H9 (cell line): Measurements from ENCODE around the gene CASK. TPM values are rescaled to one million over a fixed set of nuclear protein-coding genes. Genes with fewer than 3 reads are reported as not detected.

Source experiments
- DNase-seq: peaks from one replicate; pipeline ENCODE4 v3.0.0-alpha.2; 2017
- H2AFZ ChIP-seq: one replicate; pipeline ENCODE4 v1.6.1; 2013; ENCODE audit warnings: mild to moderate bottlenecking, low read length, control low read depth, moderate library complexity
- H2AK5ac ChIP-seq: 2 replicates; pipeline ENCODE4 v1.6.1; 2013; ENCODE audit warnings: low read length, control low read depth, mixed read lengths; ENCODE audit not compliant: insufficient read length
- H2BK120ac ChIP-seq: one replicate; pipeline ENCODE4 v1.6.1; 2013; ENCODE audit warnings: low read depth, mild to moderate bottlenecking, low read length, control low read depth, inconsistent platforms; ENCODE audit not compliant: poor library complexity, severe bottlenecking
- H2BK12ac ChIP-seq: 2 replicates; pipeline ENCODE4 v1.6.1; 2013; ENCODE audit warnings: low read length, control low read depth, mixed read lengths, low read depth; ENCODE audit not compliant: insufficient read length
- H2BK15ac ChIP-seq: 2 replicates; pipeline ENCODE4 v1.6.1; 2013; ENCODE audit warnings: low read depth, low read length, control low read depth
- H2BK20ac ChIP-seq: one replicate; pipeline ENCODE4 v1.6.1; 2013; ENCODE audit warnings: low read depth, mild to moderate bottlenecking, low read length, control low read depth, inconsistent platforms; ENCODE audit not compliant: poor library complexity, severe bottlenecking
- H2BK5ac ChIP-seq: 2 replicates; pipeline ENCODE4 v1.6.1; 2013; ENCODE audit warnings: low read length, control low read depth, mixed read lengths; ENCODE audit not compliant: insufficient read length
- H3K14ac ChIP-seq: 2 replicates; pipeline ENCODE4 v1.6.1; 2013; ENCODE audit warnings: low read length, control low read depth; ENCODE audit not compliant: insufficient read depth
- H3K18ac ChIP-seq: 2 replicates; pipeline ENCODE4 v1.6.1; 2013; ENCODE audit warnings: low read depth, mild to moderate bottlenecking, mixed read lengths, low read length, control low read depth; ENCODE audit not compliant: insufficient read length
- H3K23ac ChIP-seq: 2 replicates; pipeline ENCODE4 v1.6.1; 2013; ENCODE audit warnings: low read length, control low read depth, mixed read lengths, low read depth; ENCODE audit not compliant: insufficient read length
- H3K23me2 ChIP-seq: 2 replicates; pipeline ENCODE4 v1.6.1; 2013; ENCODE audit warnings: low read depth, mild to moderate bottlenecking, mixed read lengths, low read length, control low read depth; ENCODE audit not compliant: insufficient read length, poor library complexity, severe bottlenecking
- H3K27ac ChIP-seq: 2 replicates; pipeline ENCODE4 v1.5.1; 2013; ENCODE audit warnings: low read length, control low read depth, mixed read lengths, low read depth; ENCODE audit not compliant: insufficient read length
- H3K27me3 ChIP-seq: 2 replicates; pipeline ENCODE4 v1.6.1; 2013; ENCODE audit warnings: low read length, control low read depth, inconsistent platforms; ENCODE audit not compliant: insufficient read depth
- H3K4ac ChIP-seq: 2 replicates; pipeline ENCODE4 v1.6.1; 2013; ENCODE audit warnings: low read depth, mild to moderate bottlenecking, control low read depth, inconsistent platforms, low read length, moderate library complexity
- H3K4me1 ChIP-seq: 2 replicates; pipeline ENCODE4 v1.6.1; 2013; ENCODE audit warnings: low read length, control low read depth, inconsistent platforms; ENCODE audit not compliant: insufficient read depth
- H3K4me2 ChIP-seq: 2 replicates; pipeline ENCODE4 v1.6.1; 2013; ENCODE audit warnings: low read length, control low read depth, mixed read lengths; ENCODE audit not compliant: insufficient read length, insufficient read depth
- H3K56ac ChIP-seq: 2 replicates; pipeline ENCODE4 v1.6.1; 2013; ENCODE audit warnings: low read depth, mild to moderate bottlenecking, mixed read lengths, low read length, control low read depth; ENCODE audit not compliant: insufficient read length
- H3K79me1 ChIP-seq: 2 replicates; pipeline ENCODE4 v1.6.1; 2013; ENCODE audit warnings: low read depth, mild to moderate bottlenecking, moderate library complexity, low read length, control low read depth, inconsistent platforms; ENCODE audit not compliant: insufficient read depth, poor library complexity, severe bottlenecking
- H3K79me2 ChIP-seq: 2 replicates; pipeline ENCODE4 v1.6.1; 2013; ENCODE audit warnings: low read length, control low read depth, inconsistent platforms; ENCODE audit not compliant: insufficient read depth
- H3K9ac ChIP-seq: 2 replicates; pipeline ENCODE4 v1.6.1; 2013; ENCODE audit warnings: low read length, control low read depth, mixed read lengths; ENCODE audit not compliant: insufficient read length; ENCODE audit errors: extremely low read depth
- H3K9me3 ChIP-seq: one replicate; pipeline ENCODE4 v1.6.1; 2013; ENCODE audit warnings: low read depth, low read length, inconsistent platforms; ENCODE audit not compliant: control insufficient read depth
- H3T11ph ChIP-seq: one replicate; pipeline ENCODE4 v1.6.1; 2013; ENCODE audit warnings: mild to moderate bottlenecking, low read length, control low read depth, inconsistent platforms
- H4K20me1 ChIP-seq: one replicate; pipeline ENCODE4 v1.6.1; 2013; ENCODE audit not compliant: control insufficient read depth, insufficient read length, insufficient read depth
- H4K5ac ChIP-seq: 2 replicates; pipeline ENCODE4 v1.6.1; 2013; ENCODE audit warnings: low read depth, mild to moderate bottlenecking, mixed read lengths, low read length, control low read depth; ENCODE audit not compliant: insufficient read length
- H4K8ac ChIP-seq: replicated peaks from 2 replicates; pipeline ENCODE4 v1.6.1; 2013; ENCODE audit warnings: low read length, control low read depth, mixed read lengths, low read depth; ENCODE audit not compliant: insufficient read length
- H4K91ac ChIP-seq: 2 replicates; pipeline ENCODE4 v1.6.1; 2013; ENCODE audit warnings: low read depth, mild to moderate bottlenecking, moderate library complexity, mixed read lengths, low read length, control low read depth; ENCODE audit not compliant: insufficient read length
- H3K27ac Mint-ChIP-seq, 3 experiments: 2 replicates in 2 of 3; 3 replicates in 1 of 3; pipeline ENCODE4 v1.8.0; 2020 to 2021; ENCODE audit warnings: mixed read lengths in 3 of 3, mild to moderate bottlenecking in 1 of 3, moderate library complexity in 1 of 3
- H3K27me3 Mint-ChIP-seq: 2 replicates; pipeline ENCODE4 v1.8.0; 2021; ENCODE audit warnings: low read depth, mild to moderate bottlenecking, moderate library complexity, mixed read lengths
- H3K36me3 Mint-ChIP-seq, 3 experiments: 2 replicates in 2 of 3; 3 replicates in 1 of 3; pipeline ENCODE4 v1.8.0; 2020 to 2021; ENCODE audit warnings: low read depth in 3 of 3, mixed read lengths in 3 of 3; ENCODE audit not compliant: insufficient read depth in 1 of 3
- H3K4me1 Mint-ChIP-seq, 2 experiments: 2 replicates each; pipeline ENCODE4 v1.8.0; 2020; ENCODE audit warnings: mixed read lengths in 2 of 2
- H3K4me3 Mint-ChIP-seq, 2 experiments: 2 replicates in 1 of 2; 3 replicates in 1 of 2; pipeline ENCODE4 v1.8.0; 2020 to 2021; ENCODE audit warnings: mild to moderate bottlenecking in 2 of 2, mixed read lengths in 2 of 2, moderate library complexity in 1 of 2
- H3K9me3 Mint-ChIP-seq, 2 experiments: 2 replicates in 1 of 2; 3 replicates in 1 of 2; pipeline ENCODE4 v1.8.0; 2020; ENCODE audit warnings: mild to moderate bottlenecking in 2 of 2, mixed read lengths in 2 of 2, moderate library complexity in 1 of 2
- WGBS: extraction: QIAGEN DNeasy Blood & Tissue Kit; methylation state at CpG from one replicate; pipeline ENCODE4 v1.1.7; 2013; ENCODE audit warnings: missing lambda C conversion rate, low lambda C conversion rate, mixed read lengths; ENCODE audit not compliant: insufficient read length; ENCODE audit errors: extremely low coverage; 5-methylcytosine and 5-hydroxymethylcytosine counted together
- total RNA-seq: library from RNA; stranded (reverse); gene quantifications from 2 replicates; pipeline ENCODE4 v1.2.1, GENCODE V29; 2021
- TF ChIP-seq, protein P1 (sequence below): fragments of 200-600 bp; sonication (generic); conservative IDR thresholded peaks from 3 replicates; pipeline ENCODE4 v1.8.0; 2021; ENCODE audit warnings: antibody characterized with exemption, mild to moderate bottlenecking

CASK gene
- total RNA-seq, 1 experiment from 2014 or later = 44.1 TPM

DNA sequence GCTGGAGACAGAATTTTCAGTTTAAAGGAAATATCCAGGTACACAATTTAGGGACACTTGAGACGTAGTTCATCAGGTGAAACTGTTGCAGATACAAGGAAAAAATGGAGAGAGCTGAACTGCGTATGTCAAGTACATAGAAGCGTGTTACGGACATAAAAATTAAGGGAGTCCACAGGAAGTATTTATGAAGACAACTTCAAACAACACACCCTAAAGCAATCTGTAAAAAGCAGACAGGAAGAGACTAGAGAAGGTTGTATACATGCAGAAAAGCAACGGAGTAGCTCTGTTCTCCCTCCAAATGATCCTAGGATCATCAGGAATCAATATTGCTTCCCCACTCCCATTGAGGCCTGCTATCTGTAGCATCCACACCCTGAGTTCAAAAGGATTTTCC, 5.8 kb downstream of the CASK start:
- H3K9me3 ChIP-seq = no peaks in the 10 kb centered on the region
- H2AFZ ChIP-seq = no peak overlapping the region
- no peaks in the 10 kb centered on the region for H3K27me3 ChIP-seq
- no peak overlapping the region for H3K14ac ChIP-seq
- peaks cover 2% of the 10 kb centered on the region; the same call in 1 of the 2 replicates for H3K4me1 ChIP-seq
- no peak overlapping the region for H4K91ac ChIP-seq
- H2BK20ac ChIP-seq = no peak overlapping the region
- TF ChIP-seq, protein P1, sequence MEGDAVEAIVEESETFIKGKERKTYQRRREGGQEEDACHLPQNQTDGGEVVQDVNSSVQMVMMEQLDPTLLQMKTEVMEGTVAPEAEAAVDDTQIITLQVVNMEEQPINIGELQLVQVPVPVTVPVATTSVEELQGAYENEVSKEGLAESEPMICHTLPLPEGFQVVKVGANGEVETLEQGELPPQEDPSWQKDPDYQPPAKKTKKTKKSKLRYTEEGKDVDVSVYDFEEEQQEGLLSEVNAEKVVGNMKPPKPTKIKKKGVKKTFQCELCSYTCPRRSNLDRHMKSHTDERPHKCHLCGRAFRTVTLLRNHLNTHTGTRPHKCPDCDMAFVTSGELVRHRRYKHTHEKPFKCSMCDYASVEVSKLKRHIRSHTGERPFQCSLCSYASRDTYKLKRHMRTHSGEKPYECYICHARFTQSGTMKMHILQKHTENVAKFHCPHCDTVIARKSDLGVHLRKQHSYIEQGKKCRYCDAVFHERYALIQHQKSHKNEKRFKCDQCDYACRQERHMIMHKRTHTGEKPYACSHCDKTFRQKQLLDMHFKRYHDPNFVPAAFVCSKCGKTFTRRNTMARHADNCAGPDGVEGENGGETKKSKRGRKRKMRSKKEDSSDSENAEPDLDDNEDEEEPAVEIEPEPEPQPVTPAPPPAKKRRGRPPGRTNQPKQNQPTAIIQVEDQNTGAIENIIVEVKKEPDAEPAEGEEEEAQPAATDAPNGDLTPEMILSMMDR = no peak
- peaks cover 17 to 29% of the 10 kb centered on the region in 2 experiments for H3K4me1 Mint-ChIP-seq
- H3K79me2 ChIP-seq = peaks cover 42% of the 10 kb centered on the region
- H2BK120ac ChIP-seq = no peak overlapping the region
- H4K8ac ChIP-seq = no peak overlapping the region
- no peak overlapping the region for H3K9ac ChIP-seq
- no peak overlapping the region for H3K56ac ChIP-seq
- no peaks in the 10 kb centered on the region for H4K20me1 ChIP-seq
- H2BK15ac ChIP-seq = no peak overlapping the region
- H2BK12ac ChIP-seq = no peak overlapping the region
- H3K27ac ChIP-seq = no peak overlapping the region
- no peak overlapping the region for H3K23ac ChIP-seq
- H3K27me3 Mint-ChIP-seq = no peaks in the 10 kb centered on the region
- H2AK5ac ChIP-seq = no peak overlapping the region
- H3K4ac ChIP-seq = no peak overlapping the region
- H4K5ac ChIP-seq = no peak overlapping the region
- no peak overlapping the region for H3T11ph ChIP-seq
- H2BK5ac ChIP-seq = no peak overlapping the region
- peaks cover 0 to 4% (median 0%) of the 10 kb centered on the region in 3 experiments; a peak in 2 of 7 replicates for H3K36me3 Mint-ChIP-seq
- no peak overlapping the region for H3K18ac ChIP-seq
- H3K4me2 ChIP-seq = no peak overlapping the region
- peaks cover 4% of the 10 kb centered on the region for H3K23me2 ChIP-seq
- peaks cover 5% of the 10 kb centered on the region for H3K79me1 ChIP-seq
- peaks cover 21 to 48% of the 10 kb centered on the region in 2 experiments for H3K9me3 Mint-ChIP-seq
- peak overlapping the region in 1 of 3 experiments; percentile 12; a peak in 1 of 7 replicates for H3K27ac Mint-ChIP-seq
- H3K4me3 Mint-ChIP-seq = no peak overlapping the region
- no peak for DNase-seq
- no CpG with 5 or more reads among the region's 5 CpGs for WGBS
